PC-3 (cell line): ENCODE measurements around the gene ACOT8.

Experiments
- EZH2 ChIP-seq: fragments of 300-600 bp; sonication (generic); IDR thresholded peaks from one replicate; pipeline ENCODE4 v1.6.1; 2017; ENCODE audit warnings: antibody characterized with exemption, mild to moderate bottlenecking, low read length; ENCODE audit not compliant: unreplicated experiment
- TF ChIP-seq, protein P1 (sequence below): fragments of 300-600 bp; sonication (generic); conservative IDR thresholded peaks from 2 replicates; pipeline ENCODE4 v1.5.1; 2017; ENCODE audit warnings: antibody characterized with exemption, low read depth, mild to moderate bottlenecking, low read length

GRCh38 chr20:45873409-45874103, 16.4 kb upstream of the ACOT8 start:
- TF ChIP-seq, protein P1, sequence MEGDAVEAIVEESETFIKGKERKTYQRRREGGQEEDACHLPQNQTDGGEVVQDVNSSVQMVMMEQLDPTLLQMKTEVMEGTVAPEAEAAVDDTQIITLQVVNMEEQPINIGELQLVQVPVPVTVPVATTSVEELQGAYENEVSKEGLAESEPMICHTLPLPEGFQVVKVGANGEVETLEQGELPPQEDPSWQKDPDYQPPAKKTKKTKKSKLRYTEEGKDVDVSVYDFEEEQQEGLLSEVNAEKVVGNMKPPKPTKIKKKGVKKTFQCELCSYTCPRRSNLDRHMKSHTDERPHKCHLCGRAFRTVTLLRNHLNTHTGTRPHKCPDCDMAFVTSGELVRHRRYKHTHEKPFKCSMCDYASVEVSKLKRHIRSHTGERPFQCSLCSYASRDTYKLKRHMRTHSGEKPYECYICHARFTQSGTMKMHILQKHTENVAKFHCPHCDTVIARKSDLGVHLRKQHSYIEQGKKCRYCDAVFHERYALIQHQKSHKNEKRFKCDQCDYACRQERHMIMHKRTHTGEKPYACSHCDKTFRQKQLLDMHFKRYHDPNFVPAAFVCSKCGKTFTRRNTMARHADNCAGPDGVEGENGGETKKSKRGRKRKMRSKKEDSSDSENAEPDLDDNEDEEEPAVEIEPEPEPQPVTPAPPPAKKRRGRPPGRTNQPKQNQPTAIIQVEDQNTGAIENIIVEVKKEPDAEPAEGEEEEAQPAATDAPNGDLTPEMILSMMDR, result no peak
- no peak for TF ChIP-seq EZH2
